SK-N-SH (cell line): ENCODE data around the gene SCNN1B. TPM values are rescaled to one million over a fixed set of nuclear protein-coding genes. Genes with fewer than 3 reads are reported as not detected.

ENCODE experiments used
- CTCF ChIA-PET: fragments of 300-600, 350-600 bp; formaldehyde crosslinking; extraction: SDS; loops from one replicate; lab custom pipeline; 2021; lab: Yijun Ruan, JAX
- POLR2A ChIA-PET: fragments of 350-600 bp; sonication (Branson Sonifier 250); formaldehyde crosslinking; extraction: SDS; loops from one replicate; lab custom pipeline; 2020; ENCODE audit warnings: antibody characterized with exemption, inconsistent platforms; lab: Yijun Ruan, JAX
- DNase-seq: peaks from one replicate; pipeline ENCODE4 v3.0.0; 2012
- H2AFZ ChIP-seq: fragments of 200-600 bp; sonication (generic); 2 replicates; pipeline ENCODE4 v1.8.1; 2016; ENCODE audit warnings: antibody characterized with exemption, mild to moderate bottlenecking, low read depth
- H3F3A ChIP-seq: fragments of 200-600 bp; sonication (generic); replicated peaks from 2 replicates; pipeline ENCODE3; 2016; ENCODE audit warnings: antibody characterized with exemption, mild to moderate bottlenecking; ENCODE audit not compliant: insufficient read depth
- H3K27ac ChIP-seq, 2 experiments: fragments of 200-500 bp in 1 of 2; fragments of 200-600 bp in 1 of 2; sonication (Bioruptor generic) in 1 of 2; sonication (generic), shearing (Covaris generic) in 1 of 2; 2 replicates each; pipeline versions ENCODE4 v1.5.1 to v1.6.1; 2014 to 2016; ENCODE audit warnings: low read depth in 2 of 2, inconsistent platforms in 1 of 2, low read length in 1 of 2, mild to moderate bottlenecking in 1 of 2, mixed read lengths in 1 of 2
- H3K27me3 ChIP-seq: fragments of 200-600 bp; sonication (generic), shearing (Covaris generic); 2 replicates; pipeline ENCODE4 v1.6.1; 2016; ENCODE audit warnings: mixed run types; ENCODE audit not compliant: insufficient read depth
- H3K36me3 ChIP-seq, 2 experiments: fragments of 200-500 bp in 1 of 2; fragments of 200-600 bp in 1 of 2; sonication (Bioruptor generic) in 1 of 2; sonication (generic) in 1 of 2; replicated peaks in 1 of 2; 2 replicates each; pipeline versions ENCODE3 to v1.5.1; 2014 to 2016; ENCODE audit warnings: low read length in 1 of 2, mild to moderate bottlenecking in 1 of 2; ENCODE audit not compliant: insufficient read depth in 2 of 2, control insufficient read depth in 1 of 2
- H3K4me1 ChIP-seq, 2 experiments: fragments of 200-500 bp in 1 of 2; fragments of 200-600 bp in 1 of 2; sonication (Bioruptor generic) in 1 of 2; sonication (generic), shearing (Covaris generic) in 1 of 2; 2 replicates each; pipeline versions ENCODE4 v1.5.1 to v1.6.1; 2014 to 2016; ENCODE audit warnings: low read depth in 1 of 2, low read length in 1 of 2, mixed run types in 1 of 2; ENCODE audit not compliant: insufficient read depth in 2 of 2, control insufficient read depth in 1 of 2
- H3K4me2 ChIP-seq: fragments of 200-600 bp; sonication (generic), shearing (Covaris generic); 2 replicates; pipeline ENCODE4 v1.6.1; 2017; ENCODE audit warnings: mixed run types
- H3K4me3 ChIP-seq, 2 experiments: fragments of 200-500 bp in 1 of 2; fragments of 200-600 bp in 1 of 2; sonication (Bioruptor generic) in 1 of 2; sonication (generic), shearing (Covaris generic) in 1 of 2; 2 replicates each; pipeline versions ENCODE4 v1.5.1 to v1.8.1; 2014 to 2016; ENCODE audit warnings: low read depth in 2 of 2, inconsistent platforms in 1 of 2, low read length in 1 of 2, mild to moderate bottlenecking in 1 of 2, mixed read lengths in 1 of 2, moderate library complexity in 1 of 2
- H3K79me2 ChIP-seq: fragments of 200-600 bp; sonication (generic); 2 replicates; pipeline ENCODE4 v1.8.1; 2017; ENCODE audit warnings: mild to moderate bottlenecking; ENCODE audit not compliant: insufficient read depth
- H3K9ac ChIP-seq: fragments of 200-600 bp; sonication (generic); 2 replicates; pipeline ENCODE4 v1.6.1; 2017; ENCODE audit warnings: mixed run types
- H3K9me2 ChIP-seq: fragments of 200-600 bp; sonication (generic); 2 replicates; pipeline ENCODE4 v1.6.1; 2017; ENCODE audit warnings: mixed run types
- H3K9me3 ChIP-seq: fragments of 200-600 bp; sonication (generic); 2 replicates; pipeline ENCODE4 v1.6.1; 2017; ENCODE audit warnings: mixed run types, mild to moderate bottlenecking, moderate library complexity
- H4K20me1 ChIP-seq: fragments of 200-600 bp; sonication (generic); 2 replicates; pipeline ENCODE4 v1.6.1; 2017; ENCODE audit warnings: mild to moderate bottlenecking, mixed run types; ENCODE audit not compliant: insufficient read depth
- CHD2 ChIP-seq: fragments of 150-350 bp; IDR thresholded peaks from 2 replicates; pipeline ENCODE4 v1.6.1; 2018; ENCODE audit warnings: low read length; ENCODE audit not compliant: partially characterized antibody
- EP300 ChIP-seq, 2 experiments: IDR thresholded peaks; 2 replicates each; pipeline versions ENCODE4 v1.4.0 to v1.6.1; 2012; ENCODE audit warnings: borderline replicate concordance in 1 of 2, low read depth in 1 of 2, low read length in 1 of 2
- FOXM1 ChIP-seq: IDR thresholded peaks from 2 replicates; pipeline ENCODE4 v1.4.0; 2012; ENCODE audit warnings: low read depth, mild to moderate bottlenecking
- GABPA ChIP-seq: IDR thresholded peaks from 2 replicates; pipeline ENCODE4 v1.4.0; 2012; ENCODE audit warnings: low read depth, mild to moderate bottlenecking
- JUND ChIP-seq: IDR thresholded peaks from 2 replicates; pipeline ENCODE4 v1.4.0; 2012
- MAX ChIP-seq: IDR thresholded peaks from 2 replicates; pipeline ENCODE4 v1.4.0; 2012; ENCODE audit warnings: low read depth
- NFIC ChIP-seq: IDR thresholded peaks from 2 replicates; pipeline ENCODE4 v1.4.0; 2012; ENCODE audit warnings: borderline replicate concordance
- RAD21 ChIP-seq: IDR thresholded peaks from 2 replicates; pipeline ENCODE4 v1.6.1; 2012; ENCODE audit warnings: mild to moderate bottlenecking, low read length
- RFX5 ChIP-seq: IDR thresholded peaks from 2 replicates; pipeline ENCODE4 v1.6.1; 2012; ENCODE audit warnings: mild to moderate bottlenecking, improper control_type of control experiment, low read length
- TAF1 ChIP-seq: IDR thresholded peaks from 2 replicates; pipeline ENCODE4 v1.6.1; 2012; ENCODE audit warnings: low read depth, mild to moderate bottlenecking, low read length, moderate library complexity, borderline replicate concordance
- TEAD4 ChIP-seq: IDR thresholded peaks from 2 replicates; pipeline ENCODE4 v1.4.0; 2012; ENCODE audit warnings: mild to moderate bottlenecking, borderline replicate concordance; ENCODE audit not compliant: insufficient read depth
- ZBTB33 ChIP-seq: IDR thresholded peaks from 2 replicates; pipeline ENCODE4 v1.4.0; 2012; ENCODE audit warnings: low read depth, borderline replicate concordance
- WGBS: methylation state at CpG from one replicate; pipeline ENCODE4 v1.1.6; 2017; ENCODE audit warnings: low lambda C conversion rate; 5-methylcytosine and 5-hydroxymethylcytosine counted together
- polyA plus RNA-seq, 3 experiments: library from polyadenylated mRNA; depleted of rRNA; stranded (reverse); fragments of >200 nt; gene quantifications; 2 replicates each; pipeline ENCODE4 v1.2.3, GENCODE V29; 2012
- TF ChIP-seq, protein P1 (sequence below): IDR thresholded peaks from 2 replicates; pipeline ENCODE4; 2012
- TF ChIP-seq, protein P2 (sequence below): IDR thresholded peaks from 2 replicates; pipeline ENCODE4 v1.4.0; 2012; ENCODE audit warnings: low read depth, borderline replicate concordance

Gene SCNN1B
- polyA plus RNA-seq, 1 of the 3 experiments (the other 2 are of a cell fraction): not detected

DNA sequence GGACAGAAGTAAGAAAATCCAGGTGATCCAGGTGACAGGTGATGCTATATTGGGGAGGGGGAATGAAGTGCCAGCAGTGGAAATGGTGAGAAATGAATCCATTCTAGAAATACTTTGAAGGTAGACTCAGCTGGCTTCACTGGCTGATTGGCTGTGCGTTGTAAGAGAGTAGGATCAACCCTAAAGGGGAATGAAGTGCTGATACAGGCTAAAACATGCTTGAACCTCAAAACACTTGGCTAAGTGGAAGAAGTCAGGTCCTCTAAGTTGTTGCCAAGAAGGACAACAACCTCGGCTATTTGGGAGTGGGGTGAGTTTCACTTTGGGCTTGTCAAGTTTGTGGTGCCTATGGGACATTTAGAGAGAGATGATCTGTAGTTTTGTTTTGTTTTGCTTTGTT is 24.1 kb upstream of the SCNN1B start:
- Histone ChIP-seq H3K9ac (no peak overlapping the region), H3K9me2 (no peaks in the 10 kb centered on the region)

GRCh38 chr16:23279721-23280153 is 22.4 kb upstream of the SCNN1B start:
- Histone ChIP-seq H2AFZ (no peak overlapping the region), H3K79me2 (no peaks in the 10 kb centered on the region), H3K4me3 (no peak overlapping the region), H3F3A (no peaks in the 10 kb centered on the region), H3K4me1 (no peaks in the 10 kb centered on the region; a peak in 1 of 4 replicates), H3K9me3 (no peaks in the 10 kb centered on the region), H3K9me2 (no peaks in the 10 kb centered on the region), H3K9ac (no peak overlapping the region), H3K27me3 (no peaks in the 10 kb centered on the region), H4K20me1 (no peaks in the 10 kb centered on the region), H3K4me2 (no peak overlapping the region), H3K36me3 (no peaks in the 10 kb centered on the region), H3K27ac (no peak overlapping the region)
- ChIA-PET CTCF (interaction anchor here (1.0 to 1.6 kb wide), 4 partner anchors 22 to 383 kb away, joined by 3 to 5 read pairs (median 3); partner anchors contain the start of gene SCNN1B), POLR2A (no interaction called here)
- peak; percentile 41 for DNase-seq
- TF ChIP-seq NFIC (no peak), GABPA (no peak)
- WGBS: 32% methylated on average over 9 of the region's 9 CpGs

More for the DNA sequence above, 24.1 kb upstream of the SCNN1B start:
- ChIA-PET CTCF (no interaction called here), POLR2A (no interaction called here)
- Histone ChIP-seq H4K20me1 (no peaks in the 10 kb centered on the region), H3K9me3 (no peaks in the 10 kb centered on the region), H3K4me2 (no peak overlapping the region), H2AFZ (no peak overlapping the region), H3K4me3 (no peak overlapping the region), H3K27ac (no peak overlapping the region), H3K27me3 (no peaks in the 10 kb centered on the region), H3F3A (no peaks in the 10 kb centered on the region), H3K4me1 (no peaks in the 10 kb centered on the region; a peak in 1 of 4 replicates), H3K79me2 (no peaks in the 10 kb centered on the region), H3K36me3 (no peaks in the 10 kb centered on the region)
- WGBS: 13% methylated on average over 2 of the region's 2 CpGs
- TF ChIP-seq RFX5 (no peak), RAD21 (no peak), EP300 (IDR thresholded peaks at IDR 0.05; ENCODE audit: borderline replicate concordance in 1 of 2, low read depth in 1 of 2, low read length in 1 of 2) (no peak)
- TF ChIP-seq, protein P1, sequence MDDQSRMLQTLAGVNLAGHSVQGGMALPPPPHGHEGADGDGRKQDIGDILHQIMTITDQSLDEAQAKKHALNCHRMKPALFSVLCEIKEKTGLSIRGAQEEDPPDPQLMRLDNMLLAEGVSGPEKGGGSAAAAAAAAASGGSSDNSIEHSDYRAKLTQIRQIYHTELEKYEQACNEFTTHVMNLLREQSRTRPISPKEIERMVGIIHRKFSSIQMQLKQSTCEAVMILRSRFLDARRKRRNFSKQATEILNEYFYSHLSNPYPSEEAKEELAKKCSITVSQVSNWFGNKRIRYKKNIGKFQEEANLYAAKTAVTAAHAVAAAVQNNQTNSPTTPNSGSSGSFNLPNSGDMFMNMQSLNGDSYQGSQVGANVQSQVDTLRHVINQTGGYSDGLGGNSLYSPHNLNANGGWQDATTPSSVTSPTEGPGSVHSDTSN: no peak
- no peak for DNase-seq

- no peaks in the 10 kb centered on the region for H4K20me1 ChIP-seq
- CTCF ChIA-PET: interaction anchor here (0.6 to 1.6 kb wide), 3 partner anchors 22 to 112 kb away, joined by 3 to 5 read pairs (median 3); partner anchors contain the start of genes SCNN1B and SCNN1G
- H3K27me3 ChIP-seq: no peaks in the 10 kb centered on the region
- POLR2A ChIA-PET: no interaction called here
- no peaks in the 10 kb centered on the region for H3K79me2 ChIP-seq
- H3K4me3 ChIP-seq: no peak overlapping the region
- H3F3A ChIP-seq: no peaks in the 10 kb centered on the region
- no peak overlapping the region for H3K4me2 ChIP-seq
- H2AFZ ChIP-seq: no peak overlapping the region
- no peaks in the 10 kb centered on the region for H3K9me3 ChIP-seq
- no peak overlapping the region for H3K27ac ChIP-seq
- H3K9me2 ChIP-seq: no peaks in the 10 kb centered on the region
- no peak for DNase-seq
- 35% methylated on average over 6 of the region's 6 CpGs for WGBS
- no peaks in the 10 kb centered on the region for H3K36me3 ChIP-seq
- no peaks in the 10 kb centered on the region; a peak in 1 of 4 replicates for H3K4me1 ChIP-seq
- H3K9ac ChIP-seq: no peak overlapping the region
- TF ChIP-seq CHD2: no peak
- no peak for TF ChIP-seq TAF1
- TF ChIP-seq TEAD4: no peak
- TF ChIP-seq FOXM1: no peak
- no peak for TF ChIP-seq ZBTB33
- TF ChIP-seq JUND: no peak
- TF ChIP-seq MAX: no peak
- TF ChIP-seq, protein P2, sequence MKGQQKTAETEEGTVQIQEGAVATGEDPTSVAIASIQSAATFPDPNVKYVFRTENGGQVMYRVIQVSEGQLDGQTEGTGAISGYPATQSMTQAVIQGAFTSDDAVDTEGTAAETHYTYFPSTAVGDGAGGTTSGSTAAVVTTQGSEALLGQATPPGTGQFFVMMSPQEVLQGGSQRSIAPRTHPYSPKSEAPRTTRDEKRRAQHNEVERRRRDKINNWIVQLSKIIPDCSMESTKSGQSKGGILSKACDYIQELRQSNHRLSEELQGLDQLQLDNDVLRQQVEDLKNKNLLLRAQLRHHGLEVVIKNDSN: no peak
- no peak for TF ChIP-seq RAD21
These were observed 21.6 kb upstream of the SCNN1B start for GRCh38 chr16:23280483-23280967.
